Lung (tissue), 12 donors: ENCODE measurements around the gene SALL3. TPM values are rescaled to one million over a fixed set of nuclear protein-coding genes. Genes with fewer than 3 reads are reported as not detected.

Experiments used
- ATAC-seq: fragments of 200-7000 bp; cut with Tn5 transposase; one replicate; pipeline ENCODE4 v1.9.1; 2020; ENCODE audit warnings: moderate number of reproducible peaks; ENCODE audit not compliant: insufficient read depth, low FRiP score
- DNase-seq, 3 donors: peaks; one replicate each; pipeline ENCODE4 v3.0.0-alpha.2; 2013 to 2017
- H3K27ac ChIP-seq, 2 donors: one replicate each; pipeline ENCODE4 v1.5.1; 2013; ENCODE audit warnings: mild to moderate bottlenecking in 2 of 2, moderate library complexity in 2 of 2, control low read depth in 1 of 2, inconsistent platforms in 1 of 2, low read depth in 1 of 2, low read length in 1 of 2
- H3K27me3 ChIP-seq, 3 donors: one replicate each; pipeline ENCODE4 v1.5.1; 2013; ENCODE audit warnings: low read length in 2 of 3; ENCODE audit not compliant: control insufficient read depth in 3 of 3, insufficient read depth in 3 of 3
- H3K36me3 ChIP-seq, 4 donors: one replicate each; pipeline ENCODE4 v1.5.1; 2013; ENCODE audit warnings: low read length in 4 of 4, mild to moderate bottlenecking in 1 of 4, moderate library complexity in 1 of 4; ENCODE audit not compliant: control insufficient read depth in 4 of 4, insufficient read depth in 4 of 4
- H3K4me1 ChIP-seq, 5 donors: one replicate each; pipeline ENCODE4 v1.5.1; 2013; ENCODE audit warnings: low read length in 5 of 5, mild to moderate bottlenecking in 2 of 5, moderate library complexity in 1 of 5; ENCODE audit not compliant: control insufficient read depth in 5 of 5, insufficient read depth in 5 of 5
- H3K4me3 ChIP-seq: one replicate; pipeline ENCODE4 v1.5.1; 2013; ENCODE audit warnings: mild to moderate bottlenecking, control low read depth, moderate library complexity
- H3K9ac ChIP-seq, 2 donors: one replicate each; pipeline ENCODE4 v1.5.1; 2013; ENCODE audit warnings: low read length in 2 of 2, control low read depth in 1 of 2; ENCODE audit not compliant: insufficient read depth in 1 of 2
- H3K9me3 ChIP-seq, 4 donors: one replicate each; pipeline ENCODE4 v1.5.1; 2013; ENCODE audit warnings: low read length in 3 of 4, mild to moderate bottlenecking in 1 of 4, moderate library complexity in 1 of 4; ENCODE audit not compliant: control insufficient read depth in 4 of 4, insufficient read depth in 3 of 4
- WGBS, 2 donors: extraction: QIAGEN DNeasy Blood & Tissue Kit; methylation state at CpG; one replicate each; pipeline ENCODE4 v1.1.7; 2013; 5-methylcytosine and 5-hydroxymethylcytosine counted together
- polyA plus RNA-seq, 2 donors: library from polyadenylated mRNA; stranded (reverse); fragments of 200-250 nt; gene quantifications; one replicate each; pipeline ENCODE4 v1.2.1, GENCODE V29; 2013
- total RNA-seq, 2 donors: library from RNA; depleted of rRNA in 1 of 2; stranded (reverse); fragments of >200 nt in 1 of 2; gene quantifications; one replicate each; pipeline ENCODE4 v1.2.1, GENCODE V29; 2014 to 2021
- TF ChIP-seq, protein P1 (sequence below): IDR thresholded peaks from 2 replicates; pipeline ENCODE4 v1.5.1; 2012; ENCODE audit warnings: mild to moderate bottlenecking; ENCODE audit errors: control extremely low read depth, extremely low read depth
- donor health status: control.
- donor health status: control.
- donor health status: Bipolar disorder and iron deficiency.
- donor health status: healthy.
- donor health status: DM: yes; HTN: yes; CAD: no.

The SALL3 gene
- total and polyA plus RNA-seq, 4 donors: 0.28 TPM; not detected in 3

- DNase-seq (no peak), ATAC-seq (no peak)
- Histone ChIP-seq H3K27ac (no peak overlapping the region), H3K9me3 (peaks cover 0 to 6% (median 0%) of the 10 kb centered on the region in 4 donors), H3K4me3 (no peak overlapping the region), H3K4me1 (no peaks in the 10 kb centered on the region), H3K27me3 (peaks cover 3 to 14% (median 4%) of the 10 kb centered on the region in 3 donors), H3K36me3 (no peaks in the 10 kb centered on the region), H3K9ac (no peak overlapping the region)
- TF ChIP-seq, protein P1, sequence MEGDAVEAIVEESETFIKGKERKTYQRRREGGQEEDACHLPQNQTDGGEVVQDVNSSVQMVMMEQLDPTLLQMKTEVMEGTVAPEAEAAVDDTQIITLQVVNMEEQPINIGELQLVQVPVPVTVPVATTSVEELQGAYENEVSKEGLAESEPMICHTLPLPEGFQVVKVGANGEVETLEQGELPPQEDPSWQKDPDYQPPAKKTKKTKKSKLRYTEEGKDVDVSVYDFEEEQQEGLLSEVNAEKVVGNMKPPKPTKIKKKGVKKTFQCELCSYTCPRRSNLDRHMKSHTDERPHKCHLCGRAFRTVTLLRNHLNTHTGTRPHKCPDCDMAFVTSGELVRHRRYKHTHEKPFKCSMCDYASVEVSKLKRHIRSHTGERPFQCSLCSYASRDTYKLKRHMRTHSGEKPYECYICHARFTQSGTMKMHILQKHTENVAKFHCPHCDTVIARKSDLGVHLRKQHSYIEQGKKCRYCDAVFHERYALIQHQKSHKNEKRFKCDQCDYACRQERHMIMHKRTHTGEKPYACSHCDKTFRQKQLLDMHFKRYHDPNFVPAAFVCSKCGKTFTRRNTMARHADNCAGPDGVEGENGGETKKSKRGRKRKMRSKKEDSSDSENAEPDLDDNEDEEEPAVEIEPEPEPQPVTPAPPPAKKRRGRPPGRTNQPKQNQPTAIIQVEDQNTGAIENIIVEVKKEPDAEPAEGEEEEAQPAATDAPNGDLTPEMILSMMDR: no peak
- WGBS, 2 donors: 89 to 94% methylated on average over 9 of the region's 9 CpGs
These were observed 34.0 kb upstream of the SALL3 start for GRCh38 chr18:78945628-78946027.

DNA sequence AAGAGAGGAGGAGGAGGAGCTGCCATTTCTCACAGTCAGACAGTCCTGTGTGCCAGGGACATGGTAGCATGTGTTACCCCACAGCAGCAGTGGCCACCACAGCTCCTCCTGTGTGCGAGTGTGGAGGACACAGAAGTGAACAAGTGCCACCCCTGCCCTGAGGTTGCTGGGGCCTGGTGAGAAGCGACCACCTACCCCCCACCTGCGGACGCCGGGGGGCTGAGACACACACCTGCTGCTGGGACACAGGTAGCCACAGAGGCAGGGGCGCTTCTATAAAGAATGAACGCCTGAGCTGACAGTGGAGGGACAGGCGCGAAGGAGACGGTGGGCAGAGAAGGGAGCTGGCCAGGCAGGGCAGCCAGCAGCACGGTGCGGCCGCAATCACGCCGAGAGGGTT, 32.3 kb upstream of the SALL3 start:
- DNase-seq (no peak), ATAC-seq (no peak)
- TF ChIP-seq, protein P1: no peak
- Histone ChIP-seq H3K36me3 (no peaks in the 10 kb centered on the region), H3K9ac (no peak overlapping the region), H3K4me3 (no peak overlapping the region), H3K9me3 (peaks cover 0 to 11% (median 2%) of the 10 kb centered on the region in 4 donors), H3K27me3 (peaks cover 3 to 14% (median 4%) of the 10 kb centered on the region in 3 donors), H3K27ac (no peak overlapping the region), H3K4me1 (no peaks in the 10 kb centered on the region)
- WGBS, 2 donors: 86 to 94% methylated on average over 15 of the region's 15 CpGs

DNA sequence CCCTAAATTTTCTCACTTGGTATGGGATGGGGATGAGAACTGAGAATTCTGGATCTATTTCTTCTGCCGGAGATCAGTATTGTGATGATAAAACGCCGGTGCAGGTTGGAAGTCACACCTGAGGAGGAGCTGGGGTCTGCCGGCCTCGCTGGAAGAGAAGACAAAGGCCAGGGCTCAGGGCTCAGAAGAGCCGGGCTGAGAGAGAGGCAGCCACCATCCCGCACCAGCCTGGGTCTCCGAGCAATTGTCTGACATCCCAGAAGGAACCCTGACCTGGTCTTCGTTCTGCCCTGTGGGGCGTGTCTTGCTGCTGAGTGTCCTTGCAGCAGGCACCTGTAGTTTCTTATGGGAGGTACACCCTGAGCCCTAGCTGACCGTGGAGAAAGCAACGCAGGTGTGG, 31.4 kb upstream of the SALL3 start:
- H3K9me3 ChIP-seq: peaks cover 0 to 18% (median 2%) of the 10 kb centered on the region in 4 donors
- no peak for ATAC-seq
- TF ChIP-seq, protein P1: no peak
- 53 to 56% methylated on average over 12 of the region's 12 CpGs for WGBS, 2 donors
- no peak overlapping the region for H3K4me3 ChIP-seq
- DNase-seq: no peak
- H3K36me3 ChIP-seq: no peaks in the 10 kb centered on the region
- no peak overlapping the region for H3K9ac ChIP-seq
- H3K27me3 ChIP-seq: peaks cover 3 to 14% (median 4%) of the 10 kb centered on the region in 3 donors
- no peak overlapping the region for H3K27ac ChIP-seq
- H3K4me1 ChIP-seq: no peaks in the 10 kb centered on the region

GRCh38 chr18:78948707-78949106, 30.9 kb upstream of the SALL3 start:
- DNase-seq: no peak
- no peak overlapping the region for H3K4me3 ChIP-seq
- peaks cover 3 to 14% (median 4%) of the 10 kb centered on the region in 3 donors for H3K27me3 ChIP-seq
- ATAC-seq: no peak
- no peaks in the 10 kb centered on the region for H3K36me3 ChIP-seq
- H3K9ac ChIP-seq: no peak overlapping the region
- H3K27ac ChIP-seq: no peak overlapping the region
- peaks cover 0 to 18% (median 2%) of the 10 kb centered on the region in 4 donors for H3K9me3 ChIP-seq
- 70 to 79% methylated on average over 13 of the region's 13 CpGs for WGBS, 2 donors
- TF ChIP-seq, protein P1: no peak
- H3K4me1 ChIP-seq: no peaks in the 10 kb centered on the region
